GM13976 (cell line): ENCODE results near the gene GTF3C2.

Experiments used
- DNase-seq: peaks from one replicate; pipeline ENCODE4 v3.0.0; 2012; ENCODE audit warnings: low spot score
- in situ Hi-C: fragments of 300-500 bp; cut with MboI; formaldehyde crosslinking; loops from one replicate; pipeline ENCODE4 v1.12.0; 2022; ENCODE audit warnings: low sequenced_read_pairs, mixed read lengths, inconsistent platforms; ENCODE audit not compliant: unreplicated experiment
- TF ChIP-seq, protein P1 (sequence below): IDR thresholded peaks from 2 replicates; pipeline ENCODE4 v1.5.1; 2012; ENCODE audit warnings: borderline replicate concordance, mild to moderate bottlenecking; ENCODE audit not compliant: insufficient read depth; ENCODE audit errors: extremely low read depth, missing control alignments, control extremely low read depth

GTF3C2 gene

GRCh38 chr2:27296481-27296880 lies 60.1 kb downstream of the GTF3C2 start:
- in situ Hi-C loops: loop anchor here (25.0 kb wide), 1 partner anchor 334 kb away; the partner anchor contains the start of gene MAPRE3
- TF ChIP-seq, protein P1, sequence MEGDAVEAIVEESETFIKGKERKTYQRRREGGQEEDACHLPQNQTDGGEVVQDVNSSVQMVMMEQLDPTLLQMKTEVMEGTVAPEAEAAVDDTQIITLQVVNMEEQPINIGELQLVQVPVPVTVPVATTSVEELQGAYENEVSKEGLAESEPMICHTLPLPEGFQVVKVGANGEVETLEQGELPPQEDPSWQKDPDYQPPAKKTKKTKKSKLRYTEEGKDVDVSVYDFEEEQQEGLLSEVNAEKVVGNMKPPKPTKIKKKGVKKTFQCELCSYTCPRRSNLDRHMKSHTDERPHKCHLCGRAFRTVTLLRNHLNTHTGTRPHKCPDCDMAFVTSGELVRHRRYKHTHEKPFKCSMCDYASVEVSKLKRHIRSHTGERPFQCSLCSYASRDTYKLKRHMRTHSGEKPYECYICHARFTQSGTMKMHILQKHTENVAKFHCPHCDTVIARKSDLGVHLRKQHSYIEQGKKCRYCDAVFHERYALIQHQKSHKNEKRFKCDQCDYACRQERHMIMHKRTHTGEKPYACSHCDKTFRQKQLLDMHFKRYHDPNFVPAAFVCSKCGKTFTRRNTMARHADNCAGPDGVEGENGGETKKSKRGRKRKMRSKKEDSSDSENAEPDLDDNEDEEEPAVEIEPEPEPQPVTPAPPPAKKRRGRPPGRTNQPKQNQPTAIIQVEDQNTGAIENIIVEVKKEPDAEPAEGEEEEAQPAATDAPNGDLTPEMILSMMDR: no peak
- DNase-seq: no peak

GRCh38 chr2:27294928-27295327 lies 61.6 kb downstream of the GTF3C2 start:
- no peak for DNase-seq
- in situ Hi-C loops: loop anchor here (25.0 kb wide), 1 partner anchor 333 kb away; the partner anchor contains the start of gene MAPRE3
- TF ChIP-seq, protein P1: no peak

GRCh38 chr2:27291865-27292264 lies 64.7 kb downstream of the GTF3C2 start:
- no peak for DNase-seq
- TF ChIP-seq, protein P1: no peak
- in situ Hi-C loops: loop anchor here (25.0 kb wide), 1 partner anchor 330 kb away; the partner anchor contains the start of gene MAPRE3

- DNase-seq: no peak
- in situ Hi-C loops: loop anchor here (25.0 kb wide), 1 partner anchor 328 kb away; the partner anchor contains the start of gene MAPRE3
- TF ChIP-seq, protein P1: no peak
Observed at GRCh38 chr2:27290549-27290948, 66.0 kb downstream of the GTF3C2 start.

DNA sequence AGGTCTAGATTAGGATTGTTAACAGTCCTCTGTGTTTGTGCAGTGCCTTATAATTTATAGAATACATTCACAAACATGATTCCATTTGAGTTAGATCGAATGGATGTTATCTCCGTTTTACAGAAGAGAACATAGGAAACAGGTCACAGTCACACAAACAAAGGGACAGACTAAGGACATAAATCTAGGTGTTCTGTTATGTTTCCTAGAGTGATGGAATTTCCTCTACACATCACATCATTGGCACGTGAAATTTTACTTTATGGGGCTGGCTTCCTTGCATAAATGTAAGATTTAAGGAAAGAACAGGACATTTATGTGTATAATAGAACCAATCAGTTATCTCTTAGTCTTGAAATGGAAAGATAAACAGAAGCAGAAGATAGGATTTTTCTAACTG lies 68.0 kb downstream of the GTF3C2 start:
- DNase-seq: no peak
- TF ChIP-seq, protein P1: no peak
- in situ Hi-C loops: loop anchor here (10.0 to 25.0 kb wide), 2 partner anchors 184 to 326 kb away; partner anchors contain the start of gene MAPRE3

DNA sequence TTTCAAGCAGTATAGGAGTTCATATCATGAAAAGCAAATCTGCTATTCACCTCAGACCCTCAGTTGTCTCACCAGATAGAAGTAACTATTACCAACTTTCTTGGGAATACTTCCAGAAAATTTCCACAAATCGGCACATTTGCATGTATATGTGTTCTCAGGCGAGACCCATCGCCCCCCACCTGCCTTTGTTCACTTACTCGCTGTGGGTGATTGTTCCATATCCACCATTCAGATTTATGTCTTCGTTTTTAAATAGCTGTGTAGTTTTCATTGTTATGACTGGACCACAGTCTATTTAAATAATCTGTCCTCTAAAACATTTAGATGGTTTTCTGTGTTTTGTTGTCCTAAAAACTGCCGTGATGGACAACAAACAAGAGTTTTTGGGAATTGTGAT lies 71.1 kb downstream of the GTF3C2 start:
- no peak for DNase-seq
- TF ChIP-seq, protein P1: no peak
- in situ Hi-C loops: loop anchor here (10.0 to 25.0 kb wide), 2 partner anchors 181 to 323 kb away; partner anchors contain the start of gene MAPRE3

DNA sequence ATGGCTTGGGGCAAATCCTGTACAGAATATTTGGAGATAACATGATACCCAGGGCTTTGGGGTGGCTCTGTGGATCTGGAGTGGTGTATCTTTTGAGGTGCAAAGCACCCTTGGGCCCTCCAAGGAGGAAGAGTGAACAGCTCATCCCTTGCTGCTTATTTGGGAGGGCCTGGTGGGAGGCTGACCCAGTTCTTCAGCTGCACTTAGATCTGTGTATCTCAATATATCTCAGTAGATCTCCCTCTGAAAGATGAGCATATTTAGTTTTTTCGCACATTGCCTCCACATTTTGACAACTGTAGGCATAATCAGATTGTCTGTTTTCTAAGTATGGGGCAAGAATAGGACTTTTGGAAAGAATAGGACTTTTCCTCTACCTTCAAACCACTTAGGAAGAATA lies 71.6 kb downstream of the GTF3C2 start:
- TF ChIP-seq, protein P1: no peak
- no peak for DNase-seq
- in situ Hi-C loops: loop anchor here (10.0 to 25.0 kb wide), 2 partner anchors 180 to 323 kb away; partner anchors contain the start of gene MAPRE3
